ENCODE results near the gene SPANXA1.
"Not testable (repeated sequence)": the region's sequence is repeated elsewhere in the genome, so short reads cannot be mapped to it uniquely, and the experiment has no call there.

The SPANXA1 gene

GRCh38 chrX:141584638-141585037 lies at the start of gene SPANXA1:
Gene SPANXA1, minus strand, starts transcription at chrX:141584738. Its CDS starts 60 bp downstream, at chrX:141584678.
- in situ Hi-C loops (cut with HindIII; ENCODE audit: low sequenced_read_pairs), result not testable (repeated sequence)

- in situ Hi-C loops (cut with HindIII; ENCODE audit: low sequenced_read_pairs), result no loop called here
Measured at GRCh38 chrX:141632124-141632523, 47.6 kb upstream of the SPANXA1 start.

- in situ Hi-C loops (cut with HindIII; ENCODE audit: low sequenced_read_pairs), result no loop called here
Measured at GRCh38 chrX:141619336-141619735, 34.8 kb upstream of the SPANXA1 start.

- in situ Hi-C loops (cut with HindIII; ENCODE audit: low sequenced_read_pairs), result no loop called here
Measured at GRCh38 chrX:141609111-141609510, 24.6 kb upstream of the SPANXA1 start.

- in situ Hi-C loops (cut with HindIII; ENCODE audit: low sequenced_read_pairs), result not testable (repeated sequence)
Measured at GRCh38 chrX:141589408-141589807, 4.9 kb upstream of the SPANXA1 start, which contains the start of gene SPANXA2. Gene SPANXA2, plus strand, starts transcription at chrX:141589708. Its CDS starts 60 bp downstream, at chrX:141589768.

- in situ Hi-C loops (cut with HindIII; ENCODE audit: low sequenced_read_pairs), result not testable (repeated sequence)
Measured at GRCh38 chrX:141542551-141542950, 42.0 kb downstream of the SPANXA1 start.

Measured in endothelial cell of hepatic sinusoid (primary cell).